Neural progenitor cell (in vitro differentiated cells): Measurements from ENCODE around the gene INS. TPM values are rescaled to one million over a fixed set of nuclear protein-coding genes. Genes with fewer than 3 reads are reported as not detected.

ENCODE experiments used
- DNase-seq: peaks from one replicate; pipeline ENCODE4 v3.0.0-alpha.2; 2016; ENCODE audit warnings: low spot score
- H2AFZ ChIP-seq: fragments of 200-600 bp; sonication (generic); replicated peaks from 2 replicates; pipeline ENCODE4 v1.6.1; 2016; ENCODE audit warnings: antibody characterized with exemption
- H3F3A ChIP-seq: fragments of 200-600 bp; sonication (generic); 2 replicates; pipeline ENCODE4 v1.6.1; 2016; ENCODE audit warnings: antibody characterized with exemption, low read depth
- H3K27ac ChIP-seq: fragments of 200-600 bp; sonication (generic); 2 replicates; pipeline ENCODE4 v1.5.1; 2016; ENCODE audit warnings: mild to moderate bottlenecking
- H3K27me3 ChIP-seq: fragments of 200-600 bp; sonication (generic); 2 replicates; pipeline ENCODE4 v1.6.1; 2016; ENCODE audit warnings: mild to moderate bottlenecking, moderate library complexity
- H3K36me3 ChIP-seq: fragments of 200-600 bp; sonication (generic); 2 replicates; pipeline ENCODE4 v1.5.1; 2016
- H3K4me1 ChIP-seq: fragments of 200-600 bp; sonication (generic); 2 replicates; pipeline ENCODE4 v1.6.1; 2016; ENCODE audit warnings: mixed run types
- H3K4me2 ChIP-seq: fragments of 200-600 bp; sonication (generic); 2 replicates; pipeline ENCODE4 v1.6.1; 2016
- H3K4me3 ChIP-seq: fragments of 200-600 bp; sonication (generic); 2 replicates; pipeline ENCODE4 v1.5.1; 2016
- H3K79me2 ChIP-seq: fragments of 200-600 bp; sonication (generic); 2 replicates; pipeline ENCODE4 v1.6.1; 2016; ENCODE audit warnings: low read depth
- H3K9ac ChIP-seq: fragments of 200-600 bp; sonication (generic); 2 replicates; pipeline ENCODE4 v1.6.1; 2016
- H3K9me3 ChIP-seq: fragments of 200-600 bp; sonication (generic); 2 replicates; pipeline ENCODE4 v1.5.1; 2016; ENCODE audit warnings: low read depth
- H4K20me1 ChIP-seq: fragments of 200-600 bp; sonication (generic); 2 replicates; pipeline ENCODE4 v1.6.1; 2016; ENCODE audit warnings: low read depth
- H3K27ac Mint-ChIP-seq: 3 replicates; pipeline ENCODE4 v1.8.0; 2021; ENCODE audit warnings: mixed read lengths
- H3K27me3 Mint-ChIP-seq: 2 replicates; pipeline ENCODE4 v1.8.0; 2022; ENCODE audit warnings: low read depth, mild to moderate bottlenecking, inconsistent platforms, moderate library complexity, mixed read lengths; ENCODE audit not compliant: insufficient read depth
- H3K36me3 Mint-ChIP-seq: 3 replicates; pipeline ENCODE4 v1.8.0; 2021; ENCODE audit warnings: mixed read lengths
- H3K4me1 Mint-ChIP-seq: 3 replicates; pipeline ENCODE4 v1.8.0; 2021; ENCODE audit warnings: mixed read lengths
- H3K4me3 Mint-ChIP-seq: 3 replicates; pipeline ENCODE4 v1.8.0; 2021; ENCODE audit warnings: mild to moderate bottlenecking, moderate library complexity, mixed read lengths
- H3K9me3 Mint-ChIP-seq: 3 replicates; pipeline ENCODE4 v1.8.0; 2020; ENCODE audit warnings: mixed read lengths
- CTCF ChIP-seq: fragments of 200-600 bp; sonication (generic); IDR thresholded peaks from 2 replicates; pipeline ENCODE4 v1.5.1; 2017; ENCODE audit warnings: antibody characterized with exemption, mild to moderate bottlenecking
- EZH2 ChIP-seq: fragments of 200-600 bp; sonication (generic); IDR thresholded peaks from 2 replicates; pipeline ENCODE4 v1.6.1; 2017; ENCODE audit warnings: antibody characterized with exemption, mild to moderate bottlenecking, moderate library complexity
- EZH2phosphoT487 ChIP-seq: fragments of 200-600 bp; sonication (generic); IDR thresholded peaks from 2 replicates; pipeline ENCODE4 v1.6.1; 2017; ENCODE audit warnings: antibody characterized with exemption
- total RNA-seq: library from RNA; depleted of rRNA; stranded (reverse); fragments of >200 nt; gene quantifications from 2 replicates; pipeline ENCODE4 v1.2.3, GENCODE V29; 2015; ENCODE audit warnings: low replicate concordance

Gene INS
- total RNA-seq, 1 donor from 2014 or later: not detected

GRCh38 chr11:2204361-2205213 lies 43.6 kb upstream of the INS start:
- no peak overlapping the region for H3K4me2 ChIP-seq
- peaks cover 16% of the 10 kb centered on the region for H3K27me3 Mint-ChIP-seq
- H3K4me3 ChIP-seq: no peak overlapping the region
- no peaks in the 10 kb centered on the region for H3F3A ChIP-seq
- H3K4me1 Mint-ChIP-seq: peaks cover 14% of the 10 kb centered on the region
- H4K20me1 ChIP-seq: no peaks in the 10 kb centered on the region
- peaks cover 5% of the 10 kb centered on the region for H3K9me3 Mint-ChIP-seq
- H2AFZ ChIP-seq: no peak overlapping the region
- H3K27ac Mint-ChIP-seq: no peak overlapping the region
- no peaks in the 10 kb centered on the region for H3K9me3 ChIP-seq
- H3K9ac ChIP-seq: no peak overlapping the region
- H3K27ac ChIP-seq: no peak overlapping the region
- no peak for DNase-seq
- no peak for TF ChIP-seq EZH2phosphoT487
- TF ChIP-seq CTCF: no peak
- TF ChIP-seq EZH2: no peak
- H3K36me3 Mint-ChIP-seq: no peaks in the 10 kb centered on the region
- no peaks in the 10 kb centered on the region for H3K79me2 ChIP-seq
- H3K4me3 Mint-ChIP-seq: no peak overlapping the region
- H3K36me3 ChIP-seq: no peaks in the 10 kb centered on the region
- no peaks in the 10 kb centered on the region for H3K4me1 ChIP-seq
- H3K27me3 ChIP-seq: peaks cover 3% of the 10 kb centered on the region

- Histone ChIP-seq H2AFZ (no peak overlapping the region), H3K79me2 (no peaks in the 10 kb centered on the region), H3K4me2 (no peak overlapping the region), H3K27ac (no peak overlapping the region), H3K4me1 (no peaks in the 10 kb centered on the region), H3K36me3 (no peaks in the 10 kb centered on the region), H3K9me3 (no peaks in the 10 kb centered on the region), H3F3A (no peaks in the 10 kb centered on the region), H3K4me3 (no peak overlapping the region), H3K27me3 (peaks cover 3% of the 10 kb centered on the region), H3K9ac (no peak overlapping the region), H4K20me1 (no peaks in the 10 kb centered on the region)
- Mint-ChIP-seq H3K36me3 (no peaks in the 10 kb centered on the region), H3K4me1 (peaks cover 14% of the 10 kb centered on the region), H3K9me3 (peaks cover 5% of the 10 kb centered on the region), H3K4me3 (no peak overlapping the region), H3K27ac (no peak overlapping the region), H3K27me3 (peaks cover 12% of the 10 kb centered on the region)
- TF ChIP-seq EZH2phosphoT487 (no peak), EZH2 (no peak), CTCF (no peak)
- no peak for DNase-seq
These were observed 42.6 kb upstream of the INS start for GRCh38 chr11:2203440-2204259.

- H3K9me3 ChIP-seq: no peaks in the 10 kb centered on the region
- H3K4me1 ChIP-seq: no peaks in the 10 kb centered on the region
- no peak for DNase-seq
- H2AFZ ChIP-seq: no peak overlapping the region
- peaks cover 3% of the 10 kb centered on the region for H3K27me3 ChIP-seq
- H3K79me2 ChIP-seq: no peaks in the 10 kb centered on the region
- H3K9me3 Mint-ChIP-seq: peaks cover 5% of the 10 kb centered on the region
- no peak overlapping the region for H3K9ac ChIP-seq
- H3K4me1 Mint-ChIP-seq: peaks cover 9% of the 10 kb centered on the region
- no peak overlapping the region for H3K4me3 ChIP-seq
- no peak overlapping the region for H3K4me3 Mint-ChIP-seq
- no peaks in the 10 kb centered on the region for H3K36me3 ChIP-seq
- H3K27ac Mint-ChIP-seq: no peak overlapping the region
- H4K20me1 ChIP-seq: no peaks in the 10 kb centered on the region
- H3K4me2 ChIP-seq: no peak overlapping the region
- no peak for TF ChIP-seq EZH2
- no peak for TF ChIP-seq EZH2phosphoT487
- no peak for TF ChIP-seq CTCF
- H3K36me3 Mint-ChIP-seq: no peaks in the 10 kb centered on the region
- H3K27ac ChIP-seq: no peak overlapping the region
- H3F3A ChIP-seq: no peaks in the 10 kb centered on the region
- peaks cover 10% of the 10 kb centered on the region for H3K27me3 Mint-ChIP-seq
These were observed 42.0 kb upstream of the INS start for GRCh38 chr11:2202900-2203439.
